AG10803 (cell line): ENCODE results near the gene NR1I2.

Source experiments
- DNase-seq: peaks from one replicate; pipeline ENCODE4 v3.0.0; 2010; ENCODE audit warnings: low read depth
- H3K4me3 ChIP-seq: 2 replicates; pipeline ENCODE4 v1.5.1; 2011; ENCODE audit warnings: mild to moderate bottlenecking, low read length, control low read depth
- CTCF ChIP-seq: conservative IDR thresholded peaks from 2 replicates; pipeline ENCODE4 v1.5.1; 2011; ENCODE audit warnings: mild to moderate bottlenecking, low read length, control low read depth, inconsistent platforms

NR1I2 gene

GRCh38 chr3:119778176-119778575 lies 3.7 kb upstream of the NR1I2 start:
- H3K4me3 ChIP-seq, result no peak overlapping the region
- TF ChIP-seq CTCF, result no peak

GRCh38 chr3:119778811-119779210 lies 3.1 kb upstream of the NR1I2 start:
- no peak for TF ChIP-seq CTCF

More at GRCh38 chr3:119778176-119778575, 3.7 kb upstream of the NR1I2 start:
- DNase-seq, result no peak

GRCh38 chr3:119779731-119780383 lies 2.0 kb upstream of the NR1I2 start:
- no peak for DNase-seq
- TF ChIP-seq CTCF, result no peak
- no peak overlapping the region for H3K4me3 ChIP-seq

More at GRCh38 chr3:119778811-119779210, 3.1 kb upstream of the NR1I2 start:
- no peak overlapping the region for H3K4me3 ChIP-seq
- peak; percentile 11 for DNase-seq

- no peak overlapping the region for H3K4me3 ChIP-seq
- no peak for TF ChIP-seq CTCF
- DNase-seq, result no peak
These were observed 559 bp downstream of the NR1I2 start for GRCh38 chr3:119782460-119782859.

- no peak for DNase-seq
- H3K4me3 ChIP-seq, result no peak overlapping the region
- no peak for TF ChIP-seq CTCF
These were observed 1.4 kb downstream of the NR1I2 start for GRCh38 chr3:119783255-119783654.

GRCh38 chr3:119783883-119784282 lies 2.0 kb downstream of the NR1I2 start:
- no peak for TF ChIP-seq CTCF
- no peak for DNase-seq

GRCh38 chr3:119786409-119786808 lies 4.5 kb downstream of the NR1I2 start:
- no peak overlapping the region for H3K4me3 ChIP-seq
- DNase-seq, result no peak
- no peak for TF ChIP-seq CTCF

More at GRCh38 chr3:119783883-119784282, 2.0 kb downstream of the NR1I2 start:
- no peak overlapping the region for H3K4me3 ChIP-seq
